ENCODE measurements around the gene VPS52. TPM values are rescaled to one million over a fixed set of nuclear protein-coding genes. Genes with fewer than 3 reads are reported as not detected.
A peak's percentile ranks its signal among the peaks of the same experiment; 100 is the strongest.
"Not testable (repeated sequence)": the region's sequence is repeated elsewhere in the genome, so short reads cannot be mapped to it uniquely, and the experiment has no call there.

Gene VPS52
- total RNA-seq, 2 experiments from 2014 or later = 31.2 to 34.3 TPM

GRCh38 chr6:33264015-33264414 lies 7.7 kb downstream of the VPS52 start:
- ATAC-seq = peak; percentile 39
- DNase-seq = no peak
- Mint-ChIP-seq H3K36me3 (ENCODE audit: low read depth) (peaks cover 49% of the 10 kb centered on the region), H3K4me3 (no peak overlapping the region), H3K27me3 (no peaks in the 10 kb centered on the region), H3K4me1 (ENCODE audit: low read depth) (peaks cover 11% of the 10 kb centered on the region), H3K9me3 (no peaks in the 10 kb centered on the region), H3K27ac (peak overlapping the region; percentile 56)
- intact Hi-C loops (cut with micrococcal nuclease) = no loop called here
- TF ChIP-seq, protein P1, sequence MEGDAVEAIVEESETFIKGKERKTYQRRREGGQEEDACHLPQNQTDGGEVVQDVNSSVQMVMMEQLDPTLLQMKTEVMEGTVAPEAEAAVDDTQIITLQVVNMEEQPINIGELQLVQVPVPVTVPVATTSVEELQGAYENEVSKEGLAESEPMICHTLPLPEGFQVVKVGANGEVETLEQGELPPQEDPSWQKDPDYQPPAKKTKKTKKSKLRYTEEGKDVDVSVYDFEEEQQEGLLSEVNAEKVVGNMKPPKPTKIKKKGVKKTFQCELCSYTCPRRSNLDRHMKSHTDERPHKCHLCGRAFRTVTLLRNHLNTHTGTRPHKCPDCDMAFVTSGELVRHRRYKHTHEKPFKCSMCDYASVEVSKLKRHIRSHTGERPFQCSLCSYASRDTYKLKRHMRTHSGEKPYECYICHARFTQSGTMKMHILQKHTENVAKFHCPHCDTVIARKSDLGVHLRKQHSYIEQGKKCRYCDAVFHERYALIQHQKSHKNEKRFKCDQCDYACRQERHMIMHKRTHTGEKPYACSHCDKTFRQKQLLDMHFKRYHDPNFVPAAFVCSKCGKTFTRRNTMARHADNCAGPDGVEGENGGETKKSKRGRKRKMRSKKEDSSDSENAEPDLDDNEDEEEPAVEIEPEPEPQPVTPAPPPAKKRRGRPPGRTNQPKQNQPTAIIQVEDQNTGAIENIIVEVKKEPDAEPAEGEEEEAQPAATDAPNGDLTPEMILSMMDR (IDR thresholded peaks at IDR 0.05) = no peak
- ChIA-PET CTCF (interaction anchor here (0.7 kb wide), 1 partner anchor 8 kb away, joined by 3 read pairs; the partner anchor contains the start of genes RPS18 and VPS52), POLR2A (interaction anchor here (1.1 to 2.9 kb wide), 3 partner anchors 8 to 13 kb away, joined by 3 to 19 read pairs (median 5); partner anchors contain the start of genes B3GALT4, RPS18 and VPS52)

DNA sequence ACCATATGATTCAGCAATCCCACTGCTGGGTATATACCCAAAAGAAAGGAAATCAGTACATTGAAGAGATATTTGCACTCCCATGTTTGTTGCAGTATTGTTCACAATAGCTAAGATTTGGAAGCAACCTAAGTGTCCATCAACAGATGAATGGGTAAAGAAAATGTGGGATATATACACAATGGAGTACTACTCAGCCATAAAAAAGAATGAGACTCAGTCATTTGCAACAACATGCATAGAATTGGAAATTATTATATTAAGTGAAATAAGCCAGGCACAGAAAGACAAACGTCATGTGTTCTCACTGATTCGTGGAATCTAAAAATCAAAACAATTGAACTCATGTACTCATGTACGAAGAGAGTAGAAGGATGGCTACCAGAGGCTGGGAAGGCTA lies 9.2 kb downstream of the VPS52 start:
- ChIA-PET CTCF (interaction anchor here (2.0 kb wide), 1 partner anchor 14 kb away, joined by 9 read pairs; no protein-coding TSS in a partner anchor), POLR2A (interaction anchor here (2.9 kb wide), 1 partner anchor 10 kb away, joined by 19 read pairs; the partner anchor contains the start of genes RPS18 and VPS52)
- H3K27ac Mint-ChIP-seq; DNase-seq; ATAC-seq; H3K4me3 Mint-ChIP-seq; H3K27me3 Mint-ChIP-seq; H3K9me3 Mint-ChIP-seq; intact Hi-C loops (cut with micrococcal nuclease): not testable (repeated sequence)
- Mint-ChIP-seq H3K4me1 (ENCODE audit: low read depth) (peaks cover 11% of the 10 kb centered on the region), H3K36me3 (ENCODE audit: low read depth) (peaks cover 42% of the 10 kb centered on the region)

- ATAC-seq (no peak), DNase-seq (no peak)
- H3K27me3 Mint-ChIP-seq = no peaks in the 10 kb centered on the region
- POLR2A ChIA-PET = interaction anchor here (1.7 to 5.1 kb wide), 2 partner anchors 10 to 12 kb away, joined by 7 to 32 read pairs; partner anchors contain the start of genes RPS18 and VPS52
- intact Hi-C loops (cut with micrococcal nuclease) = no loop called here
- CTCF ChIA-PET = no interaction called here
- H3K27ac Mint-ChIP-seq = no peak overlapping the region
- H3K9me3 Mint-ChIP-seq = no peaks in the 10 kb centered on the region
- H3K36me3 Mint-ChIP-seq (ENCODE audit: low read depth) = peaks cover 30% of the 10 kb centered on the region
- TF ChIP-seq, protein P1 (IDR thresholded peaks at IDR 0.05) = no peak
- H3K4me3 Mint-ChIP-seq = no peak overlapping the region
- H3K4me1 Mint-ChIP-seq (ENCODE audit: low read depth) = peaks cover 9% of the 10 kb centered on the region
Observed at GRCh38 chr6:33259032-33259431, 12.6 kb downstream of the VPS52 start.

- Mint-ChIP-seq H3K4me3 (no peak overlapping the region), H3K36me3 (ENCODE audit: low read depth) (peaks cover 35% of the 10 kb centered on the region), H3K27ac (no peak overlapping the region), H3K9me3 (no peaks in the 10 kb centered on the region), H3K4me1 (ENCODE audit: low read depth) (peaks cover 29% of the 10 kb centered on the region), H3K27me3 (no peaks in the 10 kb centered on the region)
- CTCF ChIA-PET = no interaction called here
- TF ChIP-seq, protein P1 (IDR thresholded peaks at IDR 0.05) = no peak
- ATAC-seq = no peak
- intact Hi-C loops (cut with micrococcal nuclease) = no loop called here
- DNase-seq = no peak
- POLR2A ChIA-PET = interaction anchor here (5.1 kb wide), 1 partner anchor 16 kb away, joined by 32 read pairs; the partner anchor contains the start of genes RPS18 and VPS52
Observed at GRCh38 chr6:33254591-33254990, 17.1 kb downstream of the VPS52 start.

GRCh38 chr6:33252759-33253158 lies 18.9 kb downstream of the VPS52 start:
- ChIA-PET CTCF (no interaction called here), POLR2A (no interaction called here)
- TF ChIP-seq, protein P1 (IDR thresholded peaks at IDR 0.05) = no peak
- Mint-ChIP-seq H3K27ac (no peak overlapping the region), H3K4me3 (no peak overlapping the region), H3K4me1 (ENCODE audit: low read depth) (peaks cover 34% of the 10 kb centered on the region), H3K36me3 (ENCODE audit: low read depth) (peaks cover 31% of the 10 kb centered on the region), H3K27me3 (no peaks in the 10 kb centered on the region), H3K9me3 (no peaks in the 10 kb centered on the region)
- ATAC-seq (no peak), DNase-seq (no peak)
- intact Hi-C loops (cut with micrococcal nuclease) = no loop called here

Measured in activated CD8-positive, alpha-beta T cell treated with anti-CD3 and anti-CD28 coated beads for 36 hours (primary cell).